K562 (cell line): ENCODE data around the gene TRUB2. TPM values are rescaled to one million over a fixed set of nuclear protein-coding genes. Genes with fewer than 3 reads are reported as not detected.

Experiments used
- BDP1 ChIP-seq: IDR thresholded peaks from 3 replicates; pipeline ENCODE4 v1.6.1; 2011; ENCODE audit not compliant: insufficient read length, insufficient read depth
- BRD9 ChIP-seq: fragments of 450-650 bp; IDR thresholded peaks from 2 replicates; pipeline ENCODE4 v1.6.1; 2018; ENCODE audit warnings: low read depth; ENCODE audit not compliant: partially characterized antibody
- CBX1 ChIP-seq: sonication (generic); IDR thresholded peaks from 2 replicates; pipeline ENCODE4 v1.6.1; 2016; ENCODE audit warnings: antibody characterized with exemption, low read depth, mild to moderate bottlenecking
- E2F8 ChIP-seq: fragments of 450-650 bp; IDR thresholded peaks from 2 replicates; pipeline ENCODE4 v1.7.1; 2018; ENCODE audit warnings: mild to moderate bottlenecking, low read depth; ENCODE audit not compliant: partially characterized antibody
- KAT7 ChIP-seq: sonication (generic); formaldehyde crosslinking; IDR thresholded peaks from 2 replicates; pipeline ENCODE4 v1.8.0; 2022; ENCODE audit warnings: missing genetic modification reagents, mild to moderate bottlenecking, borderline replicate concordance
- NFYB ChIP-seq: IDR thresholded peaks from 2 replicates; pipeline ENCODE4 v1.6.1; 2011; ENCODE audit warnings: mild to moderate bottlenecking, moderate library complexity; ENCODE audit not compliant: insufficient read length; ENCODE audit errors: extremely low read depth
- PHF20 ChIP-seq: fragments of 450-650 bp; IDR thresholded peaks from 2 replicates; pipeline ENCODE4 v1.6.1; 2018; ENCODE audit not compliant: partially characterized antibody
- RFX1 ChIP-seq: fragments of 450-650 bp; IDR thresholded peaks from 2 replicates; pipeline ENCODE4 v1.6.1; 2016; ENCODE audit warnings: mild to moderate bottlenecking, moderate library complexity
- ZNF407 ChIP-seq: fragments of 450-650 bp; IDR thresholded peaks from 2 replicates; pipeline ENCODE4 v1.6.1; 2016; ENCODE audit warnings: low read depth
- polyA plus RNA-seq, 8 experiments: library from polyadenylated mRNA; depleted of rRNA in 4 of 8; stranded (reverse) in 5 of 8; unstranded in 3 of 8; fragments of >200 nt; fragmentation: Nextera tagmentation in 2 of 8; fragmentation: Illumina TruSeq in 1 of 8; extraction: Ambion mirVana in 2 of 8; extraction: Trizol in 1 of 8; gene quantifications; 2 replicates each; pipeline versions ENCODE4 v1.2.1 to v1.2.3, GENCODE V29; 2011 to 2014; ENCODE audit warnings: inconsistent platforms in 1 of 8, missing spikeins in 1 of 8
- total RNA-seq, 7 experiments: library from RNA; depleted of rRNA in 6 of 7; stranded (reverse); fragments of >200 nt in 6 of 7; fragmentation: Illumina TruSeq in 2 of 7; extraction: Trizol in 2 of 7; gene quantifications; 2 replicates each; pipeline versions ENCODE4 v1.2.1 to v1.2.3, GENCODE V29; 2011 to 2021; ENCODE audit warnings: low replicate concordance in 1 of 7
- TF ChIP-seq, protein P1 (sequence below): fragments of 450-650 bp; conservative IDR thresholded peaks from 2 replicates; pipeline ENCODE4 v1.6.1; 2016; ENCODE audit warnings: missing genetic modification characterization, low read depth, mild to moderate bottlenecking, missing compliant biosample characterization, moderate library complexity
- TF ChIP-seq, protein P2 (sequence below), 2 experiments: IDR thresholded peaks in 1 of 2; conservative IDR thresholded peaks in 1 of 2; 2 replicates each; pipeline ENCODE4 v1.6.1; 2016; ENCODE audit warnings: low read depth in 2 of 2, mild to moderate bottlenecking in 1 of 2, missing compliant biosample characterization in 1 of 2, missing genetic modification characterization in 1 of 2, moderate library complexity in 1 of 2

TRUB2 gene
- total and polyA plus RNA-seq, 9 of the 15 experiments (the other 6 are each of a cell fraction or from before 2014, with no cell fraction given), result 9.3 to 110 (median 63.0) TPM

DNA sequence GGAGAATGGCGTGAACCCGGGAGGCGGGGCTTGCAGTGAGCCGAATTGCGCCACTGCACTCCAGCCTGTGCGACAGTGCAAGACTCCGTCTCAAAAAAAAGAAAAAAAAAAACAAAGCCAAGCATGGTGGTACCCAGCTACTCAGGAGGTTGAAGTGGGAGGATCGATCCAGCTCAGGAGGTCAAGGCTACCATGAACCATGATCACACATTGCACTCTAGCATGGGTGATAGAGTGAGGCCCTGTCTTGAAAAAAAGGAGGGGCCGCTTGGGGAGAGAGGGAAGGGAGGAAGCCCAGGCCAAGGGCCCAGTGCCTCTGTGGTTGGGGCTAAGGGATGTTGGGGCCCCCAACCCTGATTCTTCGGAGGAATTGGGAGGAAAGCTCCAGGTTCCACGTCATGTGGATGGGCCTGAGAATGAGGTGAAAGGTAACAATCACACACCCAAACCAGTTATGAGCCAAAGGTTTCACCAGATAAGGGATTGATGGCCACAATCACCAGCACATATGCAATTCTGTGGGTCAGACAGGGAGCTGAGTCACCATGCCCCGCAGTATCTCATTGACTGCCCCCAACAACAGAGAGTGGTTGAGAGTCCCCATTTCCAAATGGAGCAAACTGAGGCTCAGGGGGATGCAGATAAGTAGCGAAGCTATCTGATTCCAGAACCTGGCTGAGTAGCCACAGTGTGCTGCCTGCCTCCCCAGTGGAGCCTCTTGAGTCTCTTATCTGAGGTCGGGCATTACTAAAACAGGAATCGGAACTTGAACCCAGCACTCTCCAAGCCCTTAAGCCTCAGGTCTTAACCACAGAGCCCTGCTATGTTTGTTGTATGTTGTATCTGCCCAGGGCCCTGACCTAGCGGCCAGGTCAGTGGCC lies 25.7 kb downstream of the TRUB2 start (continued):
- TF ChIP-seq ZNF407, result no peak
- TF ChIP-seq NFYB, result no peak
- TF ChIP-seq CBX1, result no peak
- TF ChIP-seq, protein P1, sequence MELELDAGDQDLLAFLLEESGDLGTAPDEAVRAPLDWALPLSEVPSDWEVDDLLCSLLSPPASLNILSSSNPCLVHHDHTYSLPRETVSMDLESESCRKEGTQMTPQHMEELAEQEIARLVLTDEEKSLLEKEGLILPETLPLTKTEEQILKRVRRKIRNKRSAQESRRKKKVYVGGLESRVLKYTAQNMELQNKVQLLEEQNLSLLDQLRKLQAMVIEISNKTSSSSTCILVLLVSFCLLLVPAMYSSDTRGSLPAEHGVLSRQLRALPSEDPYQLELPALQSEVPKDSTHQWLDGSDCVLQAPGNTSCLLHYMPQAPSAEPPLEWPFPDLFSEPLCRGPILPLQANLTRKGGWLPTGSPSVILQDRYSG (tag), result no peak
- TF ChIP-seq, protein P2, sequence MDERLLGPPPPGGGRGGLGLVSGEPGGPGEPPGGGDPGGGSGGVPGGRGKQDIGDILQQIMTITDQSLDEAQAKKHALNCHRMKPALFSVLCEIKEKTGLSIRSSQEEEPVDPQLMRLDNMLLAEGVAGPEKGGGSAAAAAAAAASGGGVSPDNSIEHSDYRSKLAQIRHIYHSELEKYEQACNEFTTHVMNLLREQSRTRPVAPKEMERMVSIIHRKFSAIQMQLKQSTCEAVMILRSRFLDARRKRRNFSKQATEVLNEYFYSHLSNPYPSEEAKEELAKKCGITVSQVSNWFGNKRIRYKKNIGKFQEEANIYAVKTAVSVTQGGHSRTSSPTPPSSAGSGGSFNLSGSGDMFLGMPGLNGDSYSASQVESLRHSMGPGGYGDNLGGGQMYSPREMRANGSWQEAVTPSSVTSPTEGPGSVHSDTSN (CRISPR knock-in tag; IDR thresholded peaks at IDR 0.05; ENCODE audit: low read depth), result no peak
- TF ChIP-seq, protein P2 (tag; conservative IDR thresholded peaks at IDR 0.05; ENCODE audit: low read depth), result no peak
- no peak for TF ChIP-seq BDP1
- TF ChIP-seq RFX1, result no peak
- TF ChIP-seq BRD9, result no peak
- no peak for TF ChIP-seq PHF20
- no peak for TF ChIP-seq KAT7 (CRISPR knock-in tag)
- TF ChIP-seq E2F8, result no peak
